Thyroid gland (tissue), 4 donors: ENCODE data around the gene ACD. TPM values are rescaled to one million over a fixed set of nuclear protein-coding genes. Genes with fewer than 3 reads are reported as not detected.

Source experiments
- DNase-seq, 2 donors: peaks; one replicate each; pipeline ENCODE4 v3.0.0-alpha.2; 2019
- H3K27ac ChIP-seq, 3 donors: fragments of 200-600 bp; sonication (generic); 1 replicate in 2 of 3; 2 replicates in 1 of 3; pipeline ENCODE4 v1.5.1; 2016 to 2019; ENCODE audit warnings: mild to moderate bottlenecking in 1 of 3, moderate library complexity in 1 of 3
- H3K27me3 ChIP-seq: fragments of 200-600 bp; sonication (generic); one replicate; pipeline ENCODE4 v1.5.1; 2019
- H3K36me3 ChIP-seq, 2 donors: fragments of 200-600 bp; sonication (generic); one replicate each; pipeline ENCODE4 v1.5.1; 2016 to 2019
- H3K4me1 ChIP-seq, 2 donors: fragments of 200-600 bp; sonication (generic); one replicate each; pipeline ENCODE4 v1.5.1; 2017 to 2019
- H3K4me3 ChIP-seq, 3 donors: fragments of 200-600 bp; sonication (generic); replicated peaks in 1 of 3; 1 replicate in 2 of 3; 2 replicates in 1 of 3; pipeline ENCODE4 v1.5.1; 2016; ENCODE audit warnings: mild to moderate bottlenecking in 1 of 3
- H3K9me3 ChIP-seq: fragments of 200-600 bp; sonication (generic); one replicate; pipeline ENCODE4 v1.5.1; 2017
- CTCF ChIP-seq, 6 experiments: fragments of 200-600 bp in 3 of 6; fragments of 450-650 bp in 3 of 6; sonication (generic) in 3 of 6; IDR thresholded peaks; one replicate each; pipeline ENCODE4 v1.5.1; 2016 to 2019; ENCODE audit warnings: antibody characterized with exemption in 6 of 6, mild to moderate bottlenecking in 2 of 6, inconsistent platforms in 1 of 6, moderate library complexity in 1 of 6
- POLR2A ChIP-seq, 2 donors: fragments of 450-650 bp; IDR thresholded peaks; one replicate each; pipeline ENCODE4 v1.6.1; 2017; ENCODE audit warnings: antibody characterized with exemption in 2 of 2, mild to moderate bottlenecking in 2 of 2, moderate library complexity in 1 of 2
- WGBS, 2 donors: methylation state at CpG; one replicate each; pipeline ENCODE4 v1.1.5; 2017; 5-methylcytosine and 5-hydroxymethylcytosine counted together
- intact Hi-C: fragments of 100-400 bp; cut with DNase I; formaldehyde crosslinking; loops from one replicate; pipeline ENCODE4 v1.15.1; 2023
- total RNA-seq, 4 donors: library from RNA; depleted of rRNA; stranded (reverse); fragments of >200 nt; gene quantifications; one replicate each; pipeline ENCODE4 v1.2.3, GENCODE V29; 2016

The ACD gene
- total RNA-seq, 4 donors from 2014 or later: 9.3 to 28.7 (median 21.5) TPM

DNA sequence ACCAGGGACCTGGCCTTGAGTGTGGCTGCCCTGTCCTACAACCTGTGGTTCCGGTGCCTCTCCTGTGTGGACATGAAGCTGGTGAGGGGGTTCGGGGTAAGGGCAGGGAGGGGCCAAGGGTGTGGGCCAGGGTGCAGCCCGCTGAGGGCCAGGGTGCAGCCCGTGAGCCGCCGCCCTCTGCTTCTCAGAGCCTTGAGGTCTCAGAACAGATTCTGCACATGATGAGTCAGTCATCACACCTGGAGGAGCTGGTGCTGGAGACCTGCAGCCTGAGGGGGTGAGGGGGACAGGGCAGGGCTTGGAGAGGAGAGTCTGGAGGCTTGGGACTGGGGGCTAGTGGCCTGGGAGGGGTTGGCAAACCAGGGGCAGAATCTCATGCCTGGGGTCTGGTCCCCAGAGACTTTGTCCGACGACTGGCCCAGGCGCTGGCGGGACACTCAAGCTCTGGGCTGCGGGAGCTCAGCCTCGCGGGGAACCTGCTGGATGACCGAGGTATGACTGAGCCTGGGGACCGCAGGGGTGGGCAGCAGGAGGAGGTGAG lies 12.9 kb downstream of the ACD start:
- H3K9me3 ChIP-seq: no peaks in the 10 kb centered on the region
- H3K27ac ChIP-seq: no peak overlapping the region
- no peak for DNase-seq
- TF ChIP-seq POLR2A (IDR thresholded peaks at IDR 0.05) (no peak), CTCF (IDR thresholded peaks at IDR 0.05) (no peak)
- H3K27me3 ChIP-seq: peaks cover 17% of the 10 kb centered on the region
- peaks cover 0 to 23% of the 10 kb centered on the region in 2 donors for H3K4me1 ChIP-seq
- H3K36me3 ChIP-seq: no peaks in the 10 kb centered on the region
- H3K4me3 ChIP-seq: no peak overlapping the region
- 74 to 87% methylated on average over 3 to 15 of the region's 15 CpGs for WGBS, 2 donors
- intact Hi-C loops: loop anchor here (5.0 kb wide), 1 partner anchor 100 kb away; no protein-coding TSS in a partner anchor

DNA sequence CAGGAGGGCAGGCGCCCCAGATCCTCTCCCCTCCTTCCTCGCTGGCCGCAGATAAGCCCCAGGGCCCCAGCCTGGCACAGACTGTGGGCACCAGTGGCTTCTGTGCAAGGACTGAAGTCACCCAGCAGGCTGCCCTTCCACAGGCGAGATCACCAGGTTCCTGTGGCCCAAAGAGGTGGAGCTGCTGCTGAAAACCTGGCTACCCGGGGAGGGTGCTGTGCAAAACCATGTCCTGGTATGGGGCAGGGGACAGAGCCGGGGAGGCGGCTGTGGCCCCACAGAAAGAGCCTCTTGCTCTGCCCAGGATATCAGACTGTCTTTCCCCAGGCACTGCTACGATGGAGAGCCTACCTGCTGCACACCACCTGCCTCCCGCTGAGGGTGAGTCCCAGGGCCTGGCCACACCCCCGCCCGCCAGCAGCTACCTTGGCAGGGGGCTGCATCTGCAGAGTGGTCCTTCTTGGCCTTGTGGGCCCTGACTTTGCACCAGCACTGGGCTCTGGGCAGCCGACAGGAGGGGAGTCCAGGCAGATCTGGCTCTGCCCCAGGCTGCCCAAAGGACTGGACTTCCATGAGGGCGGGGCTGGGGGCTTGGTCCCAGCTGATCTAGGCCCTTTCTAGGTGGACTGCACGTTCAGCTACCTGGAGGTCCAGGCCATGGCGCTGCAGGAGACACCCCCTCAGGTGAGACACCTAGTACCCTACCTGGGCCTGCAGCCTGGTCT lies 14.5 kb downstream of the ACD start:
- peaks cover 9 to 36% of the 10 kb centered on the region in 2 donors for H3K4me1 ChIP-seq
- H3K9me3 ChIP-seq: no peaks in the 10 kb centered on the region
- H3K27ac ChIP-seq: no peak overlapping the region
- no peak for DNase-seq
- H3K27me3 ChIP-seq: peaks cover 17% of the 10 kb centered on the region
- H3K36me3 ChIP-seq: no peaks in the 10 kb centered on the region
- TF ChIP-seq CTCF (IDR thresholded peaks at IDR 0.05) (no peak), POLR2A (IDR thresholded peaks at IDR 0.05) (no peak)
- intact Hi-C loops: loop anchor here (5.0 kb wide), 1 partner anchor 98 kb away; no protein-coding TSS in a partner anchor
- H3K4me3 ChIP-seq: no peak overlapping the region
- 87 to 91% methylated on average over 6 to 9 of the region's 15 CpGs for WGBS, 2 donors

DNA sequence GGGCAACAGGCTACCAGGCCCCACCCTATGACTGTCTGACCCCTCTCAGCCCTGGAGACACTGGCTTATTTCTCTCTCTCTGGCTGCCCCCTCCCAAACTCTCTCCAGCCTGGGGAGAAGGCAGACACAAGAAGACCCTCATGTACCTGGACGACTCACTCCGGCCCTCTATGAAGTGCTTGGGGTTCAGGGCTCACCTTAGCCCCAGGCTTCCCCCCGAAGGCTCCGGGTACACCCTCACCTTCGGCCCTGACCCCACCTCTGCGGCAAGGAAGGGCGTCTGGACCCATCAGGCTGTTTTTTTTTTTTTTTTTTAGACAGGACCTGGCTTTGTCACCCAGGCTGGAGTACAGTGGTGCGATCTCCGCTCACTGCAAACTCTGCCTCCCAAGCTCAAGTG lies 16.0 kb downstream of the ACD start:
- H3K27me3 ChIP-seq: peaks cover 17% of the 10 kb centered on the region
- TF ChIP-seq CTCF (IDR thresholded peaks at IDR 0.05) (no peak), POLR2A (IDR thresholded peaks at IDR 0.05) (no peak)
- no peaks in the 10 kb centered on the region for H3K9me3 ChIP-seq
- intact Hi-C loops: no loop called here
- no peak overlapping the region for H3K27ac ChIP-seq
- H3K36me3 ChIP-seq: no peaks in the 10 kb centered on the region
- H3K4me1 ChIP-seq: peaks cover 17 to 45% of the 10 kb centered on the region in 2 donors
- 92 to 93% methylated on average over 9 of the region's 9 CpGs for WGBS, 2 donors
- no peak overlapping the region for H3K4me3 ChIP-seq
- no peak for DNase-seq

GRCh38 chr16:67641779-67642708 lies 18.0 kb downstream of the ACD start:
- Histone ChIP-seq H3K4me1 (peaks cover 17 to 42% of the 10 kb centered on the region in 2 donors), H3K36me3 (peaks cover 15 to 16% of the 10 kb centered on the region in 2 donors), H3K9me3 (no peaks in the 10 kb centered on the region), H3K27ac (no peak overlapping the region), H3K4me3 (no peak overlapping the region), H3K27me3 (peaks cover 4% of the 10 kb centered on the region)
- TF ChIP-seq CTCF (IDR thresholded peaks at IDR 0.05) (no peak), POLR2A (IDR thresholded peaks at IDR 0.05) (no peak)
- 14 to 32% methylated on average over 8 to 10 of the region's 10 CpGs for WGBS, 2 donors
- DNase-seq: peak; percentile 95
- intact Hi-C loops: no loop called here
